Measurements from ENCODE around the gene TOP1. TPM values are rescaled to one million over a fixed set of nuclear protein-coding genes. Genes with fewer than 3 reads are reported as not detected.

The TOP1 gene
- total RNA-seq, 1 experiment from 2014 or later = 125 TPM

GRCh38 chr20:41138475-41139226, 110.0 kb downstream of the TOP1 start:
- H3K36me3 ChIP-seq (ENCODE audit: insufficient read depth, low read length, poor library complexity, severe bottlenecking) = no peaks in the 10 kb centered on the region
- ChIA-PET POLR2A (ENCODE audit: low non-redundant PET) (interaction anchor here (0.6 kb wide), 1 partner anchor 517 kb away, joined by 3 read pairs; no protein-coding TSS in a partner anchor), CTCF (no interaction called here)
- TSS peak; percentile 33 for BruUV-seq (replicated peaks)
- DNase-seq (ENCODE audit: low spot score) = no peak
- TF ChIP-seq CTCF (conservative IDR thresholded peaks at IDR 0.05; ENCODE audit: low read depth, low read length) = no peak
- TF ChIP-seq EZH2 (IDR thresholded peaks at IDR 0.05; ENCODE audit: borderline replicate concordance, low read depth, low read length, poor library complexity, severe bottlenecking) = no peak
- H3K27me3 ChIP-seq (replicated peaks; ENCODE audit: insufficient read depth, low read depth, low read length, poor library complexity) = no peaks in the 10 kb centered on the region
- H3K4me3 ChIP-seq (ENCODE audit: low read depth, low read length, poor library complexity, severe bottlenecking) = peak overlapping the region; percentile 93
- peaks cover 26% of the 10 kb centered on the region for H3K4me1 ChIP-seq (ENCODE audit: insufficient read depth, low read length, poor library complexity, severe bottlenecking)
- intact Hi-C loops (cut with micrococcal nuclease; ENCODE audit: unreplicated experiment) = loop anchor here (5.0 to 10.0 kb wide), 2 partner anchors 64 to 94 kb away; no protein-coding TSS in a partner anchor
- H3K27ac ChIP-seq (ENCODE audit: low read depth, low read length, poor library complexity, severe bottlenecking) = peak overlapping the region; percentile 92
- H3K9me3 ChIP-seq (ENCODE audit: low read depth, low read length, poor library complexity, severe bottlenecking) = no peaks in the 10 kb centered on the region

- H3K4me1 ChIP-seq (ENCODE audit: insufficient read depth, low read length, poor library complexity, severe bottlenecking) = peaks cover 23% of the 10 kb centered on the region
- no TSS peak for BruUV-seq (replicated peaks)
- no peaks in the 10 kb centered on the region for H3K27me3 ChIP-seq (replicated peaks; ENCODE audit: insufficient read depth, low read depth, low read length, poor library complexity)
- peak overlapping the region; percentile 92 for H3K27ac ChIP-seq (ENCODE audit: low read depth, low read length, poor library complexity, severe bottlenecking)
- ChIA-PET POLR2A (ENCODE audit: low non-redundant PET) (no interaction called here), CTCF (no interaction called here)
- DNase-seq (ENCODE audit: low spot score) = no peak
- H3K4me3 ChIP-seq (ENCODE audit: low read depth, low read length, poor library complexity, severe bottlenecking) = peak overlapping the region; percentile 93
- no peaks in the 10 kb centered on the region for H3K9me3 ChIP-seq (ENCODE audit: low read depth, low read length, poor library complexity, severe bottlenecking)
- no peak for TF ChIP-seq EZH2 (IDR thresholded peaks at IDR 0.05; ENCODE audit: borderline replicate concordance, low read depth, low read length, poor library complexity, severe bottlenecking)
- TF ChIP-seq CTCF (conservative IDR thresholded peaks at IDR 0.05; ENCODE audit: low read depth, low read length) = no peak
- intact Hi-C loops (cut with micrococcal nuclease; ENCODE audit: unreplicated experiment) = loop anchor here (5.0 to 10.0 kb wide), 2 partner anchors 65 to 93 kb away; no protein-coding TSS in a partner anchor
- peaks cover 4% of the 10 kb centered on the region for H3K36me3 ChIP-seq (ENCODE audit: insufficient read depth, low read length, poor library complexity, severe bottlenecking)
Measured at GRCh38 chr20:41139227-41140093, 110.8 kb downstream of the TOP1 start.

GRCh38 chr20:41140226-41141133, 111.9 kb downstream of the TOP1 start:
- DNase-seq (ENCODE audit: low spot score) = no peak
- peaks cover 21% of the 10 kb centered on the region for H3K4me1 ChIP-seq (ENCODE audit: insufficient read depth, low read length, poor library complexity, severe bottlenecking)
- POLR2A ChIA-PET (ENCODE audit: low non-redundant PET) = no interaction called here
- no peak for TF ChIP-seq CTCF (conservative IDR thresholded peaks at IDR 0.05; ENCODE audit: low read depth, low read length)
- no peak for TF ChIP-seq EZH2 (IDR thresholded peaks at IDR 0.05; ENCODE audit: borderline replicate concordance, low read depth, low read length, poor library complexity, severe bottlenecking)
- CTCF ChIA-PET = interaction anchor here (0.5 kb wide), 1 partner anchor 148 kb away, joined by 3 read pairs; no protein-coding TSS in a partner anchor
- H3K36me3 ChIP-seq (ENCODE audit: insufficient read depth, low read length, poor library complexity, severe bottlenecking) = peaks cover 4% of the 10 kb centered on the region
- H3K4me3 ChIP-seq (ENCODE audit: low read depth, low read length, poor library complexity, severe bottlenecking) = no peak overlapping the region
- H3K27ac ChIP-seq (ENCODE audit: low read depth, low read length, poor library complexity, severe bottlenecking) = peak overlapping the region; percentile 46
- BruUV-seq (replicated peaks) = no TSS peak
- intact Hi-C loops (cut with micrococcal nuclease; ENCODE audit: unreplicated experiment) = no loop called here
- H3K9me3 ChIP-seq (ENCODE audit: low read depth, low read length, poor library complexity, severe bottlenecking) = no peaks in the 10 kb centered on the region
- H3K27me3 ChIP-seq (replicated peaks; ENCODE audit: insufficient read depth, low read depth, low read length, poor library complexity) = no peaks in the 10 kb centered on the region
